HG02678 (cell line): ENCODE data around the gene IDUA.

Experiments used
- ATAC-seq: cut with Tn5 transposase; IDR thresholded peaks from one replicate; pipeline ENCODE4 v1.9.1; 2021; ENCODE audit warnings: mild to moderate bottlenecking, moderate library complexity; ENCODE audit not compliant: unreplicated experiment

Gene IDUA

GRCh38 chr4:955931-956381 lies 30.9 kb upstream of the IDUA start:
- ATAC-seq: no peak

GRCh38 chr4:956531-957230 lies 30.2 kb upstream of the IDUA start:
- ATAC-seq: no peak

- no peak for ATAC-seq
Measured at GRCh38 chr4:957231-957580, 29.6 kb upstream of the IDUA start.

- no peak for ATAC-seq
Measured at GRCh38 chr4:957581-958313, 29.1 kb upstream of the IDUA start.

GRCh38 chr4:958314-958665 lies 28.6 kb upstream of the IDUA start:
- ATAC-seq: no peak

- no peak for ATAC-seq
Measured at GRCh38 chr4:958696-959337, 28.0 kb upstream of the IDUA start.

GRCh38 chr4:959338-960139 lies 27.3 kb upstream of the IDUA start:
- no peak for ATAC-seq

GRCh38 chr4:960140-960635 lies 26.7 kb upstream of the IDUA start:
- ATAC-seq: no peak

GRCh38 chr4:960636-961350 lies 26.1 kb upstream of the IDUA start:
- ATAC-seq: no peak

GRCh38 chr4:961351-962230 lies 25.3 kb upstream of the IDUA start:
- no peak for ATAC-seq

GRCh38 chr4:962231-963208 lies 24.3 kb upstream of the IDUA start:
- ATAC-seq: no peak

- ATAC-seq: no peak
Measured at GRCh38 chr4:963276-964225, 23.3 kb upstream of the IDUA start.

- ATAC-seq: no peak
Measured at GRCh38 chr4:964346-965025, 22.4 kb upstream of the IDUA start.

- no peak for ATAC-seq
Measured at GRCh38 chr4:965048-965765, 21.6 kb upstream of the IDUA start.

- ATAC-seq: no peak
Measured at GRCh38 chr4:965766-966134, 21.1 kb upstream of the IDUA start.
